Vagina (tissue), 2 donors: ENCODE data around the gene SLC18A3.

Experiments used
- POLR2A ChIP-seq, 2 donors: fragments of 450-650 bp; IDR thresholded peaks; one replicate each; pipeline ENCODE4 v1.6.1; 2017; ENCODE audit warnings: antibody characterized with exemption in 2 of 2, mild to moderate bottlenecking in 2 of 2, moderate library complexity in 2 of 2
- POLR2AphosphoS5 ChIP-seq, 2 donors: sonication (generic); formaldehyde crosslinking; IDR thresholded peaks; one replicate each; pipeline ENCODE4 v1.9.0; 2017; ENCODE audit warnings: antibody characterized with exemption in 2 of 2, mild to moderate bottlenecking in 2 of 2, low read depth in 1 of 2; ENCODE audit not compliant: insufficient read depth in 1 of 2
- TF ChIP-seq, protein P1 (sequence below), 3 experiments: fragments of 450-650 bp in 2 of 3; fragments of 200-600 bp in 1 of 3; sonication (generic) in 1 of 3; IDR thresholded peaks; one replicate each; pipeline ENCODE4 v1.5.1; 2017 to 2019; ENCODE audit warnings: antibody characterized with exemption in 3 of 3, mild to moderate bottlenecking in 2 of 3, moderate library complexity in 2 of 3

DNA sequence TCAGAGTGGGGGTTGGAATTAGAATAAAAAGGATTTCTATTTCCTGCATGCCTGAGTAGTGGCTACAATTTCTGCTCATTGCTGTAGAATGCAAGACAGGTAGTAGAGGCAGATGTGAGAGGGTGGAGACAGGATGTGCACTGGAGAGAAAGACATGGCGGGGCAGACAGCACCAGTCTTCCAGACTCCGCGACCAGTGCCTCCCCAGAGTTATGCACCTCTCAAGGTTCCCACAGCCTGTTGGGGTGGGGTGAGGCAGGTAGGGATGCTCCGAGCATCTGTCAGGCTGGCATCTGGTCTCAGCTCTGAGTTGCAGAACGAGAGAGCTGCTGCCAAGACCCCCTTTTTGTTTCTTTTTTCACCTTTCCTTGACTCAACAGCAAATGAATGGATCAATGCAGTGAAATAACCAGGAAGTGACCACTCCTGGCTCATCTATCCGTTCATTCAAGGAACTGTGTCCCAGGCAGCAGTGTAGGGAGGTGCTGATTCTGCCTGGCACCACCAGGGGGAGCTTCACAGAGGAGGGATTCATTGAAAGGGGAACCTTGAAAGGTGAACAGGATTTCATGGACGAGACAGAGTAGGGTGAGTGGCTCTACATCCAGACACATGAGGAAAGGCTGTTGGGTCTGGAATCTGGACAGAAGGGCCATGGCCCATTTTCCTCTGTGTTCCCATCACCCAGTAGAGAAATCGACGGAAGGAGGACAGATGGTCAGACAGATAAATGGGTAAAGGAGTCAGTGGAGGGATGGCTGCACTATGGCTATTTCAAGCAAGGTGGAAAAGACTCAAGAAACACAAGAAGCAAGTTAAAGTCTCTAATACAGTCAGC, 17.2 kb upstream of the SLC18A3 start:
- TF ChIP-seq POLR2A (IDR thresholded peaks at IDR 0.05) (no peak), POLR2AphosphoS5 (IDR thresholded peaks at IDR 0.05; ENCODE audit: insufficient read depth in 1 of 2, low read depth in 1 of 2) (no peak)
- TF ChIP-seq, protein P1, sequence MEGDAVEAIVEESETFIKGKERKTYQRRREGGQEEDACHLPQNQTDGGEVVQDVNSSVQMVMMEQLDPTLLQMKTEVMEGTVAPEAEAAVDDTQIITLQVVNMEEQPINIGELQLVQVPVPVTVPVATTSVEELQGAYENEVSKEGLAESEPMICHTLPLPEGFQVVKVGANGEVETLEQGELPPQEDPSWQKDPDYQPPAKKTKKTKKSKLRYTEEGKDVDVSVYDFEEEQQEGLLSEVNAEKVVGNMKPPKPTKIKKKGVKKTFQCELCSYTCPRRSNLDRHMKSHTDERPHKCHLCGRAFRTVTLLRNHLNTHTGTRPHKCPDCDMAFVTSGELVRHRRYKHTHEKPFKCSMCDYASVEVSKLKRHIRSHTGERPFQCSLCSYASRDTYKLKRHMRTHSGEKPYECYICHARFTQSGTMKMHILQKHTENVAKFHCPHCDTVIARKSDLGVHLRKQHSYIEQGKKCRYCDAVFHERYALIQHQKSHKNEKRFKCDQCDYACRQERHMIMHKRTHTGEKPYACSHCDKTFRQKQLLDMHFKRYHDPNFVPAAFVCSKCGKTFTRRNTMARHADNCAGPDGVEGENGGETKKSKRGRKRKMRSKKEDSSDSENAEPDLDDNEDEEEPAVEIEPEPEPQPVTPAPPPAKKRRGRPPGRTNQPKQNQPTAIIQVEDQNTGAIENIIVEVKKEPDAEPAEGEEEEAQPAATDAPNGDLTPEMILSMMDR (IDR thresholded peaks at IDR 0.05), result peak in 2 of 3 experiments; percentile 51 to 69
